BJ (cell line): ENCODE data around the gene CLEC4C. TPM values are rescaled to one million over a fixed set of nuclear protein-coding genes. Genes with fewer than 3 reads are reported as not detected.

Experiments
- CTCF ChIA-PET: fragments of 350-600 bp; formaldehyde crosslinking; extraction: SDS; loops from one replicate; lab custom pipeline; 2021; ENCODE audit warnings: antibody characterized with exemption, inconsistent platforms; lab: Yijun Ruan, JAX
- POLR2A ChIA-PET: fragments of 300-600 bp; sonication (Branson Sonifier 250); formaldehyde crosslinking; extraction: SDS; loops from one replicate; lab custom pipeline; 2021; ENCODE audit warnings: antibody characterized with exemption; lab: Charles Lee
- DNase-seq: peaks from one replicate; pipeline ENCODE4 v3.0.0-alpha.2; 2011; ENCODE audit warnings: low read depth
- H3K27me3 ChIP-seq: 2 replicates; pipeline ENCODE4 v1.6.0; 2011; ENCODE audit warnings: low read length; ENCODE audit not compliant: control insufficient read depth, insufficient read depth
- H3K36me3 ChIP-seq: 2 replicates; pipeline ENCODE4 v1.5.1; 2011; ENCODE audit warnings: low read length; ENCODE audit not compliant: control insufficient read depth, insufficient read depth
- H3K4me3 ChIP-seq: 2 replicates; pipeline ENCODE4 v1.5.1; 2011; ENCODE audit warnings: low read depth, mild to moderate bottlenecking, control low read depth, low read length
- CTCF ChIP-seq: IDR thresholded peaks from 2 replicates; pipeline ENCODE4 v1.5.1; 2011; ENCODE audit warnings: low read depth, mild to moderate bottlenecking, control low read depth, inconsistent platforms, low read length, moderate library complexity; ENCODE audit not compliant: insufficient read depth
- polyA plus RNA-seq: library from polyadenylated mRNA; depleted of rRNA; stranded (reverse); fragments of >200 nt; gene quantifications from 2 replicates; pipeline ENCODE4 v1.2.3, GENCODE V29; 2011; rRNA removed
- small RNA-seq: library from RNA; depleted of rRNA; stranded (forward); fragments of <200 nt; gene quantifications from one replicate; pipeline ENCODE3, GENCODE V24; 2012; ENCODE audit warnings: low replicate concordance, low read depth; ENCODE audit not compliant: insufficient read length

Gene CLEC4C
- polyA plus RNA-seq, 1 experiment: not detected

DNA sequence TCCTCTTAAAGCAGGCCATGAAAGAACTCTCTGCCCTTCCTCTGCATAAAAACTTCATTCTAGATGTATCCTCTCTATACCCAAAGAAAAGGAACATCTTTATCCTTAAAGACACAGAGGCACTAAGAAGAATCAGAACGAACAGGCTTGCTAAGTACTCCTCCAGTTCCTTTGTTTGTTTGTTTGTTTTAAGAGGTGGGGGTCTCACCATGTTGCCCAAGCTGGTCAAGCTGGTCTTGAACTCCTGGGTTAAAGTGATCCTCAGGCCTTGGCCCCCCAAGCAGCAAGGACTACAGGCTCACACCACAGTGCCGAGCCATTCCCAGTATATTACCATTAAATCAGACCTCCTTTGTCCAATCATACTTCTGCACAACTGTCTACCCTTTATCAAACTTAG, 65.6 kb downstream of the CLEC4C start:
- H3K36me3 ChIP-seq: no peaks in the 10 kb centered on the region
- ChIA-PET POLR2A (no interaction called here), CTCF (no interaction called here)
- no peak overlapping the region for H3K4me3 ChIP-seq
- no peaks in the 10 kb centered on the region for H3K27me3 ChIP-seq
- no peak for DNase-seq
- TF ChIP-seq CTCF: no peak

Small RNA genes within 50 kb of the gene (small RNA-seq; reads per million reads assigned to genes)
- gene RF00019: not detected

Other genes with a start within 250 kb of the CLEC4C start
- gene CD163, start 243.6 kb downstream of the CLEC4C start, polyA plus RNA-seq: not detected in 2 replicates
- gene APOBEC1, start 81.5 kb downstream of the CLEC4C start, polyA plus RNA-seq: not detected in 2 replicates
- not detected in 2 replicates for gene GDF3, start 51.6 kb downstream of the CLEC4C start, polyA plus RNA-seq
- not detected in 2 replicates for gene DPPA3, start 35.9 kb downstream of the CLEC4C start, polyA plus RNA-seq
- not detected in 2 replicates for gene NANOGNB, start 17.8 kb upstream of the CLEC4C start, polyA plus RNA-seq
- not detected in 2 replicates for gene NANOG, start 42.0 kb upstream of the CLEC4C start, polyA plus RNA-seq
- not detected in 2 replicates for gene SLC2A14, start 125.5 kb upstream of the CLEC4C start, polyA plus RNA-seq
- 40.1 and 57.3 TPM in 2 replicates for gene SLC2A3, start 188.8 kb upstream of the CLEC4C start, polyA plus RNA-seq